ENCODE measurements around the gene RPP40.
A peak's percentile ranks its signal among the peaks of the same experiment; 100 is the strongest.

Gene RPP40

DNA sequence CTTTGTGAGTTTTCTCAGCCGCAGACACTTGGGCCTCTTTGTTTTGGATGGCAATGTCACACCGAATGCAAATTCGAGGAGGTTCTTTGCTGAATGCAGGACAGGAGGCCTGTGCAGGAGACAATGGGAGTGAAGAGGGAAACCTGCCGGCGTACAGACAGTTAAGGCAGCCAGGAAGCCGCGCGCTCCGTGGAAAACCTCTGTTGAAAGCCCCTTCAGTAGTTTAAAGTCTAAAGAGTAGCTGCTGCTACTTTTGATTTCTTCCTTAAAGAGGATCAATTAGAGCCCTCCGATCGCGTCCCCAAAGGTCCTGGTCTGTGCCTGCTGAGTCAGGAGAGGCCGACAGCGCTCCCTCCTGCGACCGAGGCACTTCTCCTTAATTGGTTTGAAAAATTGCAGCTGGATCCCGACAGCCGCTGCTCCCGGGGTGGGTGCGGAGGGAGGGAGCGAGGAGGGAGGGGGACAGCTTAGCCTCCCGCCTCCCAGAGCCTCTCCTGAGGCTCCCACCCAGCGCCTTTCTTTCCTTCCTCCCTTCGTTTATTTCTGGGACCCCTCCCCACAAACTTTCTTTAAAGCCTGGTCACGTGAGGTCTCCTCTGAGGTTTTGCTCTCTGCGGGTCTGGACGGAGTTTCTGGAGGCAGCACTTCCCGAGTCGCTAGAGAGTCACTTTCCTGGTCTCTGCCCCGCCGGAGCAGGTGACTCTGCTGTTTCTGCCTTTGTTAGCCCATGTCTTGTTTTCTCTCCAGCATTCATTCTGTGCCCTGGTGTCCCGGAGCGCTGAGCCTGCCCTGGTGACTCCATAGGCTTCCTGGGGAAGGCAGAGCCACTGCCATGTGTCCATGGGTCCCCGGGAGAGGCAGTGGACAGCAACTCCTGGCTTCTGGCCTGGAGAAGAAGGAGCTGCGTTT lies 22.3 kb upstream of the RPP40 start:
- Histone ChIP-seq H3K36me3 (replicated peaks) (no peaks in the 10 kb centered on the region), H3K27ac (no peak overlapping the region), H3K27me3 (replicated peaks) (no peaks in the 10 kb centered on the region), H3K4me3 (ENCODE audit: low read depth, low read length) (peak overlapping the region; percentile 64)
- TF ChIP-seq CTCF (IDR thresholded peaks at IDR 0.05; ENCODE audit: low read depth, low read length, missing control alignments): peak; percentile 22
- in situ Hi-C loops (cut with HindIII; ENCODE audit: low pct_ligation_motif_present, low sequenced_read_pairs): no loop called here
- DNase-seq: peak; percentile 6

GRCh38 chr6:5023923-5024322 lies 20.1 kb upstream of the RPP40 start:
- in situ Hi-C loops (cut with HindIII; ENCODE audit: low pct_ligation_motif_present, low sequenced_read_pairs): no loop called here
- no peak overlapping the region for H3K4me3 ChIP-seq (ENCODE audit: low read depth, low read length)
- no peaks in the 10 kb centered on the region for H3K27me3 ChIP-seq (replicated peaks)
- no peaks in the 10 kb centered on the region for H3K36me3 ChIP-seq (replicated peaks)
- no peak for TF ChIP-seq CTCF (IDR thresholded peaks at IDR 0.05; ENCODE audit: low read depth, low read length, missing control alignments)
- DNase-seq: no peak
- H3K27ac ChIP-seq: no peak overlapping the region

GRCh38 chr6:5020142-5020541 lies 16.3 kb upstream of the RPP40 start:
- Histone ChIP-seq H3K27ac (no peak overlapping the region), H3K36me3 (replicated peaks) (no peaks in the 10 kb centered on the region), H3K27me3 (replicated peaks) (no peaks in the 10 kb centered on the region), H3K4me3 (ENCODE audit: low read depth, low read length) (no peak overlapping the region)
- DNase-seq: no peak
- in situ Hi-C loops (cut with HindIII; ENCODE audit: low pct_ligation_motif_present, low sequenced_read_pairs): no loop called here
- TF ChIP-seq CTCF (IDR thresholded peaks at IDR 0.05; ENCODE audit: low read depth, low read length, missing control alignments): no peak

- DNase-seq: no peak
- Histone ChIP-seq H3K4me3 (ENCODE audit: low read depth, low read length) (no peak overlapping the region), H3K27ac (no peak overlapping the region), H3K36me3 (replicated peaks) (no peaks in the 10 kb centered on the region), H3K27me3 (replicated peaks) (no peaks in the 10 kb centered on the region)
- TF ChIP-seq CTCF (IDR thresholded peaks at IDR 0.05; ENCODE audit: low read depth, low read length, missing control alignments): no peak
- in situ Hi-C loops (cut with HindIII; ENCODE audit: low pct_ligation_motif_present, low sequenced_read_pairs): no loop called here
These were observed 10.3 kb upstream of the RPP40 start for GRCh38 chr6:5014072-5014561.

- DNase-seq: no peak
- Histone ChIP-seq H3K36me3 (replicated peaks) (no peaks in the 10 kb centered on the region), H3K27me3 (replicated peaks) (no peaks in the 10 kb centered on the region), H3K27ac (no peak overlapping the region), H3K4me3 (ENCODE audit: low read depth, low read length) (no peak overlapping the region)
- in situ Hi-C loops (cut with HindIII; ENCODE audit: low pct_ligation_motif_present, low sequenced_read_pairs): no loop called here
- TF ChIP-seq CTCF (IDR thresholded peaks at IDR 0.05; ENCODE audit: low read depth, low read length, missing control alignments): no peak
These were observed 8.7 kb upstream of the RPP40 start for GRCh38 chr6:5012519-5012918.

All from brain microvascular endothelial cell (primary cell).